ENCODE measurements around the gene AIFM3.

AIFM3 gene

DNA sequence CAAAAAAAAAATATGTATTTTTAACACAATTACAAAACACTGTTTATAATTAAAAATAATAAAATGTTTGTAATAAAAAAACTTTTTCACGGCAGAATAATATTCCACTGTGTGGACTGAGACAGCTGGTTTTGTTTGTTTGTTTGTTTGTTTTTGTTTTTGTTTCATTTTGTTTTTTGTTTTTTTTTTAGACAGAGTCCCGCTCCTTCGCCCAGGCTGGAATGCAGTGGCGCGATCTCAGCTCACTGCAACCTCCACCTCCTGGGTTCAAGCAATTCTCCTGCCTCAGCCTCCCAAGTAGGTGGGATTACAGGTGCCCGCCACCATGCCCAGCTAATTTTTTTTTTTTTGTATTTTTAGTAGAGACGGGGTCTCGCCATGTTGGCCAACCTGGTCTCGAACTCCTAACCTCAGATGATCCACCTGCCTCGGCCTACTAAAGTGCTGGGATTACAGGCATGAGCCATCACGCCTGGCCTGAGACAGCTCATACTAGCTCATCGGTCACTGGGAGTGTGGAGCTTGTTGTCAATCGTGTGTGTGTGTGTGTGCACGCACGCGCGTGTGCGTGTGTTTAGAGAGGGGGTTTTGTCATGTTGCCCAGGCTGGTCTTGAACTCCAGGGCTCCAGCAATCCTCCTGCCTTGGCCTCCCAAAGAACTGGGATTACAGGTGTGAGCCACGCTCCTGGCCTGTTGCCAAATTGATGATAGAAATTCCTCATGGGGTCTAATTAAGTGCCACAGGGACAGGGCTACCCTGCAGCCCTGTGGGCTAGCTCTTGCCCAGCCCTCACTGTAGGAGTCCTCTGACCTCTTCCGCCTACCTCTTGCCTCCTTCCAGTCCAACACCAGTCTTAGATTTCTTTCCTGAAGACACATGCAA, 7.2 kb upstream of the AIFM3 start:
- Histone ChIP-seq H3K36me3 (ENCODE audit: insufficient read depth, low read length) (no peaks in the 10 kb centered on the region), H3K79me2 (ENCODE audit: control insufficient read depth, insufficient read depth, low read length, unreplicated experiment) (no peaks in the 10 kb centered on the region), H3K27ac (ENCODE audit: low read depth, low read length) (no peak overlapping the region), H3K27me3 (ENCODE audit: insufficient read depth, low read length) (no peaks in the 10 kb centered on the region), H3K4me1 (ENCODE audit: control insufficient read depth, insufficient read depth, low read length, unreplicated experiment) (peaks cover 5% of the 10 kb centered on the region), H2AFZ (ENCODE audit: low read length, unreplicated experiment) (no peak overlapping the region), H3K4me3 (ENCODE audit: low read depth, low read length) (no peak overlapping the region)

DNA sequence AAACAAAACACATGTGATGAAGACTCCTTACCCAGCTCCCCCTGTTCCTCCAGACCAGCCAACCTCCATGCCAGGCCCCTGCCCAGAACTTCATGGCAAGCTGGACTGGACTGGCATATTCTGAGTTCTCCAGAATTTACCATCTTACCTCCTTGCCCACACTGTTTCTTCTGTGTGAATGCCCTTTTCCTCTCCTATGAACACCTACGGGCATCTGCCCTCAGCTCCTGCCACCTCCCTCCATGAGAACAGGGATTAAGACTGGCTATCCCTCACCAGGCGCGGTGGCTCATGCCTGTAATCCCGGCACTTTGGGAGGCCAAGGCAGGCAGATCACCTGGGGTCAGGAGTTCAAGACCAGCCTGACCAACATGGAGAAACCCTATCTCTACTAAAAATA, 6.4 kb upstream of the AIFM3 start:
- Histone ChIP-seq H3K4me1 (ENCODE audit: control insufficient read depth, insufficient read depth, low read length, unreplicated experiment) (peaks cover 5% of the 10 kb centered on the region), H3K27me3 (ENCODE audit: insufficient read depth, low read length) (peaks cover 5% of the 10 kb centered on the region), H3K4me3 (ENCODE audit: low read depth, low read length) (no peak overlapping the region), H3K79me2 (ENCODE audit: control insufficient read depth, insufficient read depth, low read length, unreplicated experiment) (no peaks in the 10 kb centered on the region), H3K36me3 (ENCODE audit: insufficient read depth, low read length) (no peaks in the 10 kb centered on the region), H3K27ac (ENCODE audit: low read depth, low read length) (no peak overlapping the region), H2AFZ (ENCODE audit: low read length, unreplicated experiment) (no peak overlapping the region)

DNA sequence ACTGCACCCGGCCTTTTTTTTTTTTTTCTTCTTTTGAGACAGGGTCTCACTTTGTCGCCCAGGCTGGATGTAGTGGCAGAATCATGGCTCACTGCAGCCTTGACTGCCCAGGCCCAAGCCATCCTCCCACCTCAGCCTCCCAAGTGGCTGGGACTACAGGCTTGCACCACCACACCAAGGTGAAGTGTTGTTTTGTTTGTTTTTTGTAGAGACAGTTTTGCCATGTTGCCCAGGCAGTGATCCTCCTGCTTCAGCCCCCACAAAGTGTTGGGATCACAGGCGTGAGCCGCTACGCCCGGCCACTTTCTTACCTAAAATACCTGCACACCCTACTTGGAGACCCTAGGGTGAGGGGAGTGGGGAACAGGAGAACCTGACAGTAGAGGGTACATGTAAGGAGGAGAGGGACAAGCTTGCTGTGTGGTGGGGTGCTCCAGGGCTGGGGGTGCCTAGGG, 4.5 kb upstream of the AIFM3 start:
- Histone ChIP-seq H3K4me1 (ENCODE audit: control insufficient read depth, insufficient read depth, low read length, unreplicated experiment) (peaks cover 5% of the 10 kb centered on the region), H3K27me3 (ENCODE audit: insufficient read depth, low read length) (peaks cover 6% of the 10 kb centered on the region), H3K27ac (ENCODE audit: low read depth, low read length) (no peak overlapping the region)

DNA sequence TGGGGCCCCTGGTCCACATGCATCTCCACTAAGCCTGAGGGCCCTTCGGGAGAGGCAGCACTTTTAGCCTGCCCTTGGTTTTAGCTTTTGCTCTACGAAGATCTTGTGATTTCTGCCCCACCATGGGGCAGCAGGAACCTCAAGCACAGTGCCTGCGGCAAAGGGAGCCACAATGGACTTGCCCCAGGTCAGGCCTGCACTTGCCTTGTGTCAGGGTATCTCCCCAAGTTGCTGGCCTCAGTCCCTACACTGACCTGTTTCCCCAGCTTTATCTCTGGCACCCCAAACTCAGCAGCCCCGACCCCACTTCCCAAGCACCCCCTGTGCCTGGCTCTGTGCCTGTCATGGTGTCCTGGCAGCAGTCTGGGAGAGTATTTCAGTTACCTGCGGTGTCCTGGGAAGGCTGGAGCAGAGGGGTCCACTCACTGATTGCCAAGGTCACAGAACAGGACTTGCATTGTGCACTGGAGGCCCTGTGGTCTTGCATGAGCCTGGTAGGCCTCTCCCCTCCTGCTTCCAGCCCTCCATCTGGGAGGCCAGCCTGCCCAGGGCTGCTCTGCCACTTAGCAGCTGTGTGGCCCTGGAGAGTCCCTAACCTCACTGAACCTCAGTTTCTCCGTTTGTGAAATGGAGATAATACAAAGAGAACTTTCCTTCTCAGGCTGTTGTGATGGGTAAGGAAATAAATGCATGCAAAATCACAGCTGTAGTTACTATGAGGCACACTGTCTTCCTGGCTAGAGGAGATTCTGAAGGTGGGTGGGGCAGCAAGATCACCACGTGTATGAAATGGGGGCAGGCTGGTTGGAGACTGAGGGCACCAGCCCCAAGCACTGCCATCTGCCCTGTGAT, 3.6 kb upstream of the AIFM3 start:
- no peaks in the 10 kb centered on the region for H3K79me2 ChIP-seq (ENCODE audit: control insufficient read depth, insufficient read depth, low read length, unreplicated experiment)
- H3K4me3 ChIP-seq (ENCODE audit: low read depth, low read length), result no peak overlapping the region
- peaks cover 6% of the 10 kb centered on the region for H3K27me3 ChIP-seq (ENCODE audit: insufficient read depth, low read length)
- no peak overlapping the region for H2AFZ ChIP-seq (ENCODE audit: low read length, unreplicated experiment)
- no peaks in the 10 kb centered on the region for H3K36me3 ChIP-seq (ENCODE audit: insufficient read depth, low read length)
- no peaks in the 10 kb centered on the region for H3K4me1 ChIP-seq (ENCODE audit: control insufficient read depth, insufficient read depth, low read length, unreplicated experiment)
- no peak overlapping the region for H3K27ac ChIP-seq (ENCODE audit: low read depth, low read length)

More for the DNA sequence above, 4.5 kb upstream of the AIFM3 start:
- Histone ChIP-seq H2AFZ (ENCODE audit: low read length, unreplicated experiment) (no peak overlapping the region), H3K79me2 (ENCODE audit: control insufficient read depth, insufficient read depth, low read length, unreplicated experiment) (no peaks in the 10 kb centered on the region), H3K36me3 (ENCODE audit: insufficient read depth, low read length) (no peaks in the 10 kb centered on the region), H3K4me3 (ENCODE audit: low read depth, low read length) (no peak overlapping the region)

DNA sequence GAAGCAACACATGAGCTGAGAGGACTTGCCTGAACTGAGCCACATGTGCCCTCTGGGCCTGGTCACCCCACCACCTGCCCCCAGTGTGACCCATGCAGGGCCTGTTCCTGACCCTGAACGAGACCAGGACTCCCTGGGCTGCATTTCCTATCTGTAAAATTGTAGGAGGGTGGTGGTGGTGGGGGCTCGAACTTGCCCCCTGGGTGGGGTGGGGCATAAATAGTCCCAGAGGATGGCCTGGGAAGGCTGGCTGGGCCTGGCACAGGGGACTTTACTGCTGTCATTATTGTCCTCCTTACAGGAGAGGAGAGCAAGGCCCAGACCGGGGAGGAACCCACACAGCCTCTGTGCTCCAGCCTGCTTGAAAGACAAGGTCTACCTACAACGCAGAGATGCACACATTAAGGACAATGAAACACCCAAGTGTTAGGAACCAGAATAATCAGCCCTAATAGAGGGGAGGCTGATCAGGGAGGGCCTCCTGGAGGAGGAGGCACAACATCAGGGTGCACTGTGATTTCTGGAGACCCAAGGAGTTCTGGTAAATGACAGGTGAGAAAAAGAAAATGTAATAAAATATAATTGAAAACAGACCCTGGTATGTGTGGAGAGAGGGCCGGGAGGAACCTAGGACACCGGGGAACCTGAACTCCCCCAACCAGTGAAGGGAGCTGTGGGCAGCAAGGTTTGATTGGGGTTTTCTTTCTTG, 2.8 kb upstream of the AIFM3 start:
- Histone ChIP-seq H3K36me3 (ENCODE audit: insufficient read depth, low read length) (no peaks in the 10 kb centered on the region), H3K79me2 (ENCODE audit: control insufficient read depth, insufficient read depth, low read length, unreplicated experiment) (no peaks in the 10 kb centered on the region), H3K27me3 (ENCODE audit: insufficient read depth, low read length) (peaks cover 6% of the 10 kb centered on the region), H3K4me1 (ENCODE audit: control insufficient read depth, insufficient read depth, low read length, unreplicated experiment) (no peaks in the 10 kb centered on the region), H3K4me3 (ENCODE audit: low read depth, low read length) (no peak overlapping the region), H2AFZ (ENCODE audit: low read length, unreplicated experiment) (no peak overlapping the region), H3K27ac (ENCODE audit: low read depth, low read length) (no peak overlapping the region)

DNA sequence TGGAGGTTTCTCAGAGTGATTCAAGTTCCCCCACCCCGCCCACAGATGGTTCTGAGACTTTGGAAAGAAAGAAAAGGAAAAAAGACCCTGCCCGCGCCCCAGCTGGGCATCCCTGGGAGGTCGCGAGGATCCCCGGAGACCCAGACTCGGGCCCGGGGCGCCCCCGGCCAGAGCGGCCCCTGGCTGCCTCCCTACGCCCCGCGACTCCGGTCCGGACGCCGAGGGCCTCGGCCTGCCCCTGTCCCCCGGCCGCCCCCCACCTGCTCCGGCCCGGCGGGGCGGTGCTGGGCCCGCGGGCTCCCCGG, 2.3 kb upstream of the AIFM3 start:
- H3K27me3 ChIP-seq (ENCODE audit: insufficient read depth, low read length), result peaks cover 6% of the 10 kb centered on the region
- H2AFZ ChIP-seq (ENCODE audit: low read length, unreplicated experiment), result no peak overlapping the region
- H3K36me3 ChIP-seq (ENCODE audit: insufficient read depth, low read length), result no peaks in the 10 kb centered on the region
- no peak overlapping the region for H3K27ac ChIP-seq (ENCODE audit: low read depth, low read length)
- no peaks in the 10 kb centered on the region for H3K4me1 ChIP-seq (ENCODE audit: control insufficient read depth, insufficient read depth, low read length, unreplicated experiment)
- no peak overlapping the region for H3K4me3 ChIP-seq (ENCODE audit: low read depth, low read length)
- no peaks in the 10 kb centered on the region for H3K79me2 ChIP-seq (ENCODE audit: control insufficient read depth, insufficient read depth, low read length, unreplicated experiment)

DNA sequence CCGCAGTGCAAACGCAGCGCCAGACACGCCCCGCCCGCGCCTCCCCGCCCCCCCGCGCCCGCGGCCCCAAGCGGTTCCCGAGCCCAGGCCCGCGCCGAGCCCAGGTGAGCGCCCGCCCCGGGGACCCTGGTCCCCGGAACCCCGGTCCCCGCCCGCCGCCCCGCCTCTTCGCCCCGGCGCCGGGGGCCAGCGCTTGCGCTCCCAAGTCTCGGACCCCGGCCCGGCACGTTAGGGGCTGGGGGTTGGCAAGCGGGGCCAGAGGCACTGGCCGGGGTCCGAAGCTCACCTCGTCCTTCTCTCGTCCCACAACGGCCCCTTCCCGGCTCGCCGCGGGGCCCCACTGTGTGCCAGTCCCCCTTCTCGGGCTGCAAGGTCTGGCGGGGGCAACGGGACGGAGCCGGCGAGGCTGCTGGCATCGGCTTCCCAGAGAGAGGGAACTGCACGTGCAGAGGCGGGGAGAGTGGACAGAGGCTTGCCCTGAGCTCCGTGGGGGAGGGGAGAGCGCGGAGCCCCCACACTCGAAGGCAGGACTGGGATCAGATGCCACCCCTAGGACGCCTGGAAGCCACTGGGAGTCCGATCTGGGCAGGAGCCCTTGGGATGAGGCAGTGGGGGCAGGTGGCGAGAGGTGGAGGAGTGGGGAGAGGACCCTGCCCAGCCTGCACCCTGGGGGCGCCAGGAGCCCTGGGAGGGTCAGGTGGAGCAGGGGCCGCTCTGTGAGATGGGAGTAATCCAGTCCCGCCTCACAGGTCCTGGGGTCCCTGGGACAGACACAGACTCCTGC, 1.8 kb upstream of the AIFM3 start:
- H2AFZ ChIP-seq (ENCODE audit: low read length, unreplicated experiment), result no peak overlapping the region
- no peaks in the 10 kb centered on the region for H3K4me1 ChIP-seq (ENCODE audit: control insufficient read depth, insufficient read depth, low read length, unreplicated experiment)
- H3K27ac ChIP-seq (ENCODE audit: low read depth, low read length), result no peak overlapping the region
- H3K79me2 ChIP-seq (ENCODE audit: control insufficient read depth, insufficient read depth, low read length, unreplicated experiment), result no peaks in the 10 kb centered on the region
- H3K27me3 ChIP-seq (ENCODE audit: insufficient read depth, low read length), result peaks cover 6% of the 10 kb centered on the region
- no peaks in the 10 kb centered on the region for H3K36me3 ChIP-seq (ENCODE audit: insufficient read depth, low read length)
- peak overlapping the region; percentile 51; the same call in 1 of the 2 replicates for H3K4me3 ChIP-seq (ENCODE audit: low read depth, low read length)

DNA sequence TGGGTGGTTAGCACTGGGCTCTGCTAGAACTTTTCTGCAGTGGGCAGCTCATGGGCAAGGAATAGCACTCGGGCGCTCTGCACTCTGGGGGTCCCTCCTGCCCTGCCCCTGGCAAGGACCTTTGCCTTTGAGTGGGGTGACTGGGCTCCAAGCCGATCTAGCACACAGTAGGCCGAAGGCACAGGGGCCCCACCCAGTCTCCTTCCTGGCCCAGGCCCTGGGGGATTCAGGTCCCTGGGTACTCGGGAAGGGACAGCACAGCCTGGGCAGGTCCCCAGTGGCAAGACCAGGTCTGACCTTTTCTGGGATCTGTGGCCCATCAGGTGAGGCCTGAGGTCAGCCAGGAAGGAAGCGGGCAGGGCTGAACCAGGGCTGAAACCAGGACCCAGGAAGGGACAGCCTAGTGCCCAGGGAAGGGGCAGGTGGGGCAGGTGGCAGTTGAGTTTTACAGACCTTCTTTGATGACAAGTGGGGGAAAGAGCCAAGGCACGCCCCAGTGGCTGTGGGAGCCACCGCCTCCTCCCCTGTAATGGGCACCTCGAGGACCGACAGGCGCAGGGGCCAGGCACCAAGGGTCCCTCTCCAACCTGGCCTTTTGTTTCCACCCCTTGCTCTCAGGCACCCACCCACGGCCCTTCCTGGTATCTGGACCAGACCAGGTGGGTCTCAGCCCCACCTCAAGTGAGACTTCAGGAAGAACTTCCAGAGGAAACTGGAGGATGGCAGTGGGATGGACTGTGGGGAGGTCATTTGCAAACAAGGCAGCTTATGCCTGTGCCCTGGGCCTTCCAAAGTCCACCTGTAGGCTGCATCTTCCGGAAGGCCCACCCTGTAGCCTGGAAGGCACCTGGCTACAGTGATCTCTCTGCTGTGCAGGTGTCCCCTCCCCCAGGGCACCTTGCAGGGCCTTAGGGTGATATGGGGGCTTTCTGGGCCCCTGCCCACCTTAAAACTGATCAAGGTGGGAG, 883 bp upstream of the AIFM3 start:
- Histone ChIP-seq H3K4me1 (ENCODE audit: control insufficient read depth, insufficient read depth, low read length, unreplicated experiment) (no peaks in the 10 kb centered on the region), H3K36me3 (ENCODE audit: insufficient read depth, low read length) (no peaks in the 10 kb centered on the region), H2AFZ (ENCODE audit: low read length, unreplicated experiment) (no peak overlapping the region), H3K79me2 (ENCODE audit: control insufficient read depth, insufficient read depth, low read length, unreplicated experiment) (no peaks in the 10 kb centered on the region), H3K27ac (ENCODE audit: low read depth, low read length) (no peak overlapping the region), H3K4me3 (ENCODE audit: low read depth, low read length) (no peak overlapping the region), H3K27me3 (ENCODE audit: insufficient read depth, low read length) (peaks cover 6% of the 10 kb centered on the region)

DNA sequence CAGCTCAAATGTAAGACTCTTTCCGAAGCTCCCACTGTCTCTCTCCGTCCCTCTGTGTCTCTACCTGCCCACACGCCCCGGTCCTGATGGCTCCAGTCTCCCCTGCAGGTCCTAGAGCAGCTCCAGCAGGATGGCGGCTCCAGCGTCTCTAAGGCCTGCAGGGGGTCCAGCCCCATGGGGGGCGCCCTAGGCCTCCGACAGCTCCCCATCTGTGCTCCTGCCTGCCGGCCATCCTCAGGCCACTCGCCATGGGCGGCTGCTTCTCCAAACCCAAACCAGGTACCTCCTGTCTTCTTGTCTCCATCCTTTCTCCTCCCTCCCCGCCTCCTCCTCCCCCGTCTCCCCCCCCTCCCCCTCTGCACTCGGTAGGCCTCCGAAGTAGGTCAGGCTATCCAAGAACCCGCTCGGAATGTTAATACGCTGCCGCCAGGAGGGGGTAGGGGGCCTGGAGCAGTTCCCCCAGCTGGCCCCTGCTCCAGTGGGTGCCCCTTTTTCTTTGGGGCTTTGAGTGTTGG, 699 bp downstream of the AIFM3 start:
- no peaks in the 10 kb centered on the region for H3K79me2 ChIP-seq (ENCODE audit: control insufficient read depth, insufficient read depth, low read length, unreplicated experiment)
- H3K4me1 ChIP-seq (ENCODE audit: control insufficient read depth, insufficient read depth, low read length, unreplicated experiment), result no peaks in the 10 kb centered on the region
- H3K36me3 ChIP-seq (ENCODE audit: insufficient read depth, low read length), result no peaks in the 10 kb centered on the region
- H3K27ac ChIP-seq (ENCODE audit: low read depth, low read length), result no peak overlapping the region
- H3K4me3 ChIP-seq (ENCODE audit: low read depth, low read length), result no peak overlapping the region
- no peak overlapping the region for H2AFZ ChIP-seq (ENCODE audit: low read length, unreplicated experiment)
- H3K27me3 ChIP-seq (ENCODE audit: insufficient read depth, low read length), result peaks cover 6% of the 10 kb centered on the region
